K562 (cell line): ENCODE results near the gene ANKRD33. TPM values are rescaled to one million over a fixed set of nuclear protein-coding genes. Genes with fewer than 3 reads are reported as not detected.
A peak's percentile ranks its signal among the peaks of the same experiment; 100 is the strongest.

Experiments
- CTBP1 ChIP-seq: fragments of 450-650 bp; IDR thresholded peaks from 2 replicates; pipeline ENCODE4 v1.6.1; 2016; ENCODE audit warnings: borderline replicate concordance
- GATA2 ChIP-seq: sonication (generic); formaldehyde crosslinking; IDR thresholded peaks from 2 replicates; pipeline ENCODE4 v1.4.0; 2020; ENCODE audit warnings: mild to moderate bottlenecking, missing genetic modification reagents
- HOMEZ ChIP-seq: fragments of 250-450 bp; sonication (Bioruptor Pico); IDR thresholded peaks from 2 replicates; pipeline ENCODE4 v1.4.0; 2020; ENCODE audit warnings: mild to moderate bottlenecking, moderate library complexity
- MEIS2 ChIP-seq: fragments of 450-650 bp; IDR thresholded peaks from 2 replicates; pipeline ENCODE4 v1.6.1; 2014; ENCODE audit warnings: mild to moderate bottlenecking; ENCODE audit not compliant: partially characterized antibody
- NFATC3 ChIP-seq: fragments of 450-650 bp; IDR thresholded peaks from 2 replicates; pipeline ENCODE4 v1.6.1; 2017; ENCODE audit warnings: mild to moderate bottlenecking
- NKRF ChIP-seq: fragments of 450-650 bp; IDR thresholded peaks from 2 replicates; pipeline ENCODE4 v1.6.1; 2016; ENCODE audit warnings: borderline replicate concordance
- POLR2AphosphoS5 ChIP-seq: IDR thresholded peaks from 2 replicates; pipeline ENCODE4 v1.6.1; 2011; ENCODE audit warnings: mild to moderate bottlenecking, low read depth, low read length, moderate library complexity; ENCODE audit not compliant: control insufficient read depth, insufficient read depth
- POLR2H ChIP-seq: IDR thresholded peaks from 2 replicates; pipeline ENCODE4 v1.6.1; 2016; ENCODE audit warnings: missing genetic modification characterization, low read depth, mild to moderate bottlenecking, control low read depth, missing compliant biosample characterization, moderate library complexity
- RBM22 ChIP-seq: fragments of 200-400 bp; formaldehyde crosslinking; IDR thresholded peaks from 2 replicates; pipeline ENCODE4 v1.6.1; 2018; ENCODE audit warnings: low read length, low read depth; ENCODE audit not compliant: poor library complexity, severe bottlenecking
- RREB1 ChIP-seq: fragments of 250-450 bp; sonication (Bioruptor Pico); IDR thresholded peaks from 2 replicates; pipeline ENCODE4 v1.4.0; 2020
- ZBTB17 ChIP-seq: fragments of 450-650 bp; formaldehyde crosslinking; IDR thresholded peaks from 2 replicates; pipeline ENCODE4 v1.4.0; 2020; ENCODE audit warnings: mild to moderate bottlenecking
- ZNF561 ChIP-seq: fragments of 450-650 bp; formaldehyde crosslinking; conservative IDR thresholded peaks from 2 replicates; pipeline ENCODE4 v1.4.0; 2020; ENCODE audit warnings: mild to moderate bottlenecking, moderate library complexity
- ZNF740 ChIP-seq, 3 experiments: fragments of 200-800 bp in 1 of 3; sonication (Bioruptor generic) in 1 of 3; sonication (generic) in 1 of 3; formaldehyde crosslinking in 1 of 3; IDR thresholded peaks; 2 replicates each; pipeline versions ENCODE4 v1.6.1 to v1.8.0; 2016 to 2022; ENCODE audit warnings: mild to moderate bottlenecking in 2 of 3, missing compliant biosample characterization in 2 of 3, missing genetic modification characterization in 2 of 3, missing genetic modification reagents in 1 of 3
- polyA plus RNA-seq, 8 experiments: library from polyadenylated mRNA; depleted of rRNA in 4 of 8; stranded (reverse) in 5 of 8; unstranded in 3 of 8; fragments of >200 nt; fragmentation: Nextera tagmentation in 2 of 8; fragmentation: Illumina TruSeq in 1 of 8; extraction: Ambion mirVana in 2 of 8; extraction: Trizol in 1 of 8; gene quantifications; 2 replicates each; pipeline versions ENCODE4 v1.2.1 to v1.2.3, GENCODE V29; 2011 to 2014; ENCODE audit warnings: inconsistent platforms in 1 of 8, missing spikeins in 1 of 8
- total RNA-seq, 7 experiments: library from RNA; depleted of rRNA in 6 of 7; stranded (reverse); fragments of >200 nt in 6 of 7; fragmentation: Illumina TruSeq in 2 of 7; extraction: Trizol in 2 of 7; gene quantifications; 2 replicates each; pipeline versions ENCODE4 v1.2.1 to v1.2.3, GENCODE V29; 2011 to 2021; ENCODE audit warnings: low replicate concordance in 1 of 7
- TF ChIP-seq, protein P1 (sequence below): sonication (generic); formaldehyde crosslinking; IDR thresholded peaks from 2 replicates; pipeline ENCODE4 v1.8.0; 2022; ENCODE audit warnings: missing genetic modification reagents, mild to moderate bottlenecking, moderate library complexity, borderline replicate concordance

Gene ANKRD33
- total and polyA plus RNA-seq, 9 of the 15 experiments (the other 6 are each of a cell fraction or from before 2014, with no cell fraction given), result 0.04 to 0.11 (median 0.07) TPM; not detected in 4

GRCh38 chr12:51908876-51909592 is 21.1 kb downstream of the ANKRD33 start (continued):
- TF ChIP-seq NKRF (no peak), POLR2H (no peak), POLR2AphosphoS5 (peak; percentile 61), ZNF740 (CRISPR knock-in tag; IDR thresholded peaks at IDR 0.05) (no peak), ZNF740 (tag; IDR thresholded peaks at IDR 0.05) (no peak), RBM22 (no peak), MEIS2 (peak; percentile 80), ZBTB17 (no peak), ZNF561 (CRISPR knock-in tag) (no peak), CTBP1 (peak; percentile 27; the same call in 1 of the 2 replicates), NFATC3 (no peak), RREB1 (no peak), HOMEZ (CRISPR knock-in tag) (no peak), GATA2 (CRISPR knock-in tag) (peak; percentile 72)
- TF ChIP-seq, protein P1, sequence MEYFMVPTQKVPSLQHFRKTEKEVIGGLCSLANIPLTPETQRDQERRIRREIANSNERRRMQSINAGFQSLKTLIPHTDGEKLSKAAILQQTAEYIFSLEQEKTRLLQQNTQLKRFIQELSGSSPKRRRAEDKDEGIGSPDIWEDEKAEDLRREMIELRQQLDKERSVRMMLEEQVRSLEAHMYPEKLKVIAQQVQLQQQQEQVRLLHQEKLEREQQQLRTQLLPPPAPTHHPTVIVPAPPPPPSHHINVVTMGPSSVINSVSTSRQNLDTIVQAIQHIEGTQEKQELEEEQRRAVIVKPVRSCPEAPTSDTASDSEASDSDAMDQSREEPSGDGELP (CRISPR knock-in tag), result peak; percentile 91
